Activated T-cell treated with anti-CD3 and anti-CD28 coated beads for 4 hours (primary cell): ENCODE data around the gene FRS3.
A peak's percentile ranks its signal among the peaks of the same experiment; 100 is the strongest.

ENCODE experiments used
- DNase-seq: peaks from one replicate; pipeline ENCODE4 v3.0.0-alpha.2; 2020

Gene FRS3

DNA sequence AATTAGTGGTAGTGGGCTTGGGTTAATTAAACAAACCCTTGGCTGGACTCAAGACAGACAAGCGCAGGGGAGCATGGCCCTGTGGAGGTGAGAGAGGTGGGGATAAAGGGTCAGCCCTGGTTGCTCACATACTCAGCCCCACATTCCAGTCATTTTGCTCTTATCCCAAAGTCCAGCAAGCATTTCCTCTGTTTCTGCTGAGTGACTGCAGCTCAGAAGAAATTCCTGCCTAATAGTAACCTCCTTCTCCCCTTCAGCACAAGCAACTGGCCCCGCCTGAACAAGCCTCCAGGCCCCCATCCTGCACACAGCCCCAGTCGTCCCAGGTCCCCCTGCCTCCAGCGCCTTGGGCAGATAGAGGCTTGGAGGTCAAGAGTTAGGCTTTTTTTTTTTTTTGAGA, 40.7 kb downstream of the FRS3 start:
- no peak for DNase-seq

DNA sequence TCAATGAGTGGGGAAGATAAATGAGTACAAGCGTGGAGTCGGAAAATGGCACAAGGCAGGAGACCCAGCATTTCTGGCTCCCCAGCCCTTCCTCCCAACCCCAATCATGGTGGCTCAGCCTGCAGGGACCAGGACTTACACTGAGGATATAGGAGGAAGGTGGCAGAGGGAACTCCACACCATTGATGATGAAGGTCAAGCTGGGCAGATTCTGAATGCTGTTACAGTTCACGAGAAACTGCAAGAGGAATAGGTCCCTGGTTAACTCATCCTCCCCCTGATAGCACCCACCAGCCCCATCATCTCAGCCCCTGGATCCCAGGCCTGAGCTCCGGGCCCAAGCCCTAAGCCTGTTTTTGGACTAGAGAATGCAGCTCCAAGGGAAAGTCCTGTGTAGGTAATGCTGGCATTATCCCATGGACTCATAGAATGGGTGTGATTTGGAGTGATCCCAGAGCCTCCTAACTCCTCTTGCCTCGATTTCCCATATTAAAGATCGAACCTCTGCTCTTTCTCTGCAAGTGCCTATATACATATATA, 42.0 kb downstream of the FRS3 start:
- no peak for DNase-seq

DNA sequence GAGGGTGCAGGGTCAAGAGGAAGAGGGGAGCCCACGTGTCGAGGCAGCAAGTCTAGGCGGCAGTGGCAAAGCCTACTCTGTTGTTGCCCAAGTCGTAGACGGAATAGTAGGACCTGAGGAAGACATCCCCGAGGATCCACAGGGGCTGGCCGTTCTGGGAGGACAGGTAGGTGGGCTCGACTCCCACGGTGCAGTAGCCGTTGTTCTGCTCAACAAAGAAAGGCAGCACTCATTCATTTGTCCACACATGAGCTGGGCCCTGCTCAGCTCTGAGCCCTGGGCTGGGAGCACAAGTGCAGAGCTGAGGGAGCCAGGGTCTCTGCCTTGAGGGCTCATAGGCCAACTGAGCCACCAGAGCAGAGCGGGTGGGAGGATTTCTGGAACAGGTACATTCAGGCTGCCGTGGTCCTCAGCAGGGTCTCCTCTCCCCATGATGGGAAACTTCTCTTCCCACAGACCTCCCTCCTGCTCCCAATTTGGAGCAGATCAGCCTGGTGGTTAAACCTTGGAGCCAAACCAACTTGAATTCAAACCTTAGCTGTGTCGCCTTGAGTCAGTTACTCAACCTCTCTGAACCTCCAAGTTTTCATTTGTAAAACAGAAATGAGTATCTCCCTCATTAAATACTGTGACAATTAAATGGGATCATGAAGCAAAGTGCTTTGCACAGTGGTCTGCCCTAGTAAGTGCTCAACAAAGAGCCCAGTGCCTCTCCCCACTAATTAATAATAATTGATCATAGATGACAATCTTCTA, 42.7 kb downstream of the FRS3 start:
- no peak for DNase-seq

DNA sequence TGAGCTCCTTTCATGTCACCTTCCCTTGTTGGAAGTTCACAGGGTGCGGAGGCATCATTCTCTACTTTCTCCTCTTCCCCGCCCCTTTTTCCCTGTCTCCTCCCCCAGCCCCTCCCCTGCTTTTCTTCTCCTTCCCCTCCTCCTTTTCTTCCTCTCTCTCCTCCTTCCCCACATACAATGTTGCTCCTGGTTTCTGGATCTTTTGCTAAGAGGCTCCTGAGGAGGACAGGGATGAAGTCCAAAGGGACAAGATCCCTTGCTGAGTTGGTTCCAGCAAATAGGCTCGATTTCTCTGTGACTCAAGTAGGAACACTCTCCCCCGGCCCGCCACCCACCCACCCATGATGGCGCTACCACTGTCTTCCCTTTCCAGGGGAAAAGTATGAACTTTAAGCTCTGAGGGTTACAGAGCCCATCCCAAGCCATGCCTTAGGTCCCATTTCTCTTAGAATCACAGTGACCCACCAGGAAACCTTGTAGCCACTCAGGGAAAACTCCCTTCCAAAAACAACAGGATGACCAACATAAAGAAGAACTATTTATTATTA, 43.4 kb downstream of the FRS3 start:
- no peak for DNase-seq

DNA sequence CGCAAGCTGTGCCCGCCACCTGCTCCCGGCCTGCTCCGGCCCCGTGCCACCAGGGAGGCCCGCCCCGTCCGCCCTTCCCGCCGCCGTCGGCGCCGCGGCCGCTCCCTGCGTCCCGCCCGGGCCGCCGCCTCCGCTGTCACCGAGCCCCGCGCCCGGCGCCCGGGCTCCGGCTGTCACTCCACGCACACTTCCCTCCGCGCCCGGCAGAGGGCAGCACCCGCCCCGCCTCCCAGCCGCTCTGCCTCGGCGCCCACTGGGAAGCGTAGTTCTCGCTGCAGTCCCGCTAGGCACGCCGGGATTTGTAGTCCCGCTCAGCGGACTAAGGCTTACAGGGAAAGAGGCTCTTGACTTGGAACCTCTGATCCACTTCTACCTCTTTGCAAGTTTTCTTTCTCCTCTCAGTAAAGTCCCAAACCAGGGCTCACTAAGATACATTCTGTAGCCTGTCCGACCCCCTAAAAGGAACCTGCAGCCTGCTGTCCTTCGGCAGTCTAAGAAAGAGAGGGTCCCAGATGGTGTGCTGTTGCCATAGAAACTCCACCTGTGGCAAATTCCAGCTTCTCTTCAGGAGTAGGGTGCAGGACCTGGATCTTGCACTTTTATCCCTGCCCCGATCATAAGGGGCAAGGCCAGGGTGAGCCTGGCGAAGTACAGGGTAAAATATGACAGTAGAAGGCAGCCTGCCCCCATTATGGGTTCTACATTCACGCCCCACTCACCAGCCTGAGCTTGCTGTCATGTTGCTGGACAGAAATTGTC, 44.1 kb downstream of the FRS3 start, which contains the start of gene TFEB:
Gene TFEB, minus strand, starts transcription at position 182 of the 759 bp plus-strand sequence. CDS start 44,395 bp downstream, outside the sequence.
- DNase-seq = peak; percentile 91

DNA sequence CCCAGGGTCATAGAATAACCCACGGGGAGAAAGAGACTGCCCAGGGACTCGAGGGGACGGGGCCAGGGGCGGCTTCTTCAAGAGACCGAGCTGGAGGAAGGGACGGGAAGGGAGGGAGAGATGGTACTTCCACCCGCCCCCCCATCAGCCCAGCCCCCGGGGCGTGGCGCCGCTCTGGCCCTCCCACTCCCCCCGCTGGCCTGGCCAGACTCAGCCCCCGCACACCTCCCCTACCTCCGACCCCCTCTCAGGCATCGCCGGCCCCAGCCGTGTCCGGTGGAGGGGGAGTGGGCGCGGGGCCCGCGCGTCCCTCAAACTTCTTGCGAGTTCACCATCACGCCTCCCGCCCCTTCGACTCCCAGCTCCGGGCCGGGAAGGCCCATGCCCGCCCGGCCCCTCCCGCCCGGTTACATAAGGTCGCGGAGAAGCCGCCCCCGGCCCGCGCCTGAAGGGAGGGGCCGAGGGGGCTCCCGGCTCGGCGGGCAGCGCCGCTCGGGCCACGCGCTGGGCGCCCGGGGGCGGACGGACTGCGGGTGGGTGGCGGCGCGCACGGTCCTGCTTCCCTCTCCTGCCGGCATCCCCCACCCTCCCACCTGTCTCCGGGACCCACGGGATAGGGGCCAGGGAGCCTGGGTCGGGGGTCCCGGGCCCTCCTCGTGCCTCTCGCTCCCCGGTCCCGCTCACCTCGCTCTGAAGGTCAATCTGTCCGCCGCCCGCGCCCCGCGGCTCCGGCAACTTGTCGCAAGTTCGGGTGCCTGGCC, 44.9 kb downstream of the FRS3 start:
- peak; percentile 52 for DNase-seq

DNA sequence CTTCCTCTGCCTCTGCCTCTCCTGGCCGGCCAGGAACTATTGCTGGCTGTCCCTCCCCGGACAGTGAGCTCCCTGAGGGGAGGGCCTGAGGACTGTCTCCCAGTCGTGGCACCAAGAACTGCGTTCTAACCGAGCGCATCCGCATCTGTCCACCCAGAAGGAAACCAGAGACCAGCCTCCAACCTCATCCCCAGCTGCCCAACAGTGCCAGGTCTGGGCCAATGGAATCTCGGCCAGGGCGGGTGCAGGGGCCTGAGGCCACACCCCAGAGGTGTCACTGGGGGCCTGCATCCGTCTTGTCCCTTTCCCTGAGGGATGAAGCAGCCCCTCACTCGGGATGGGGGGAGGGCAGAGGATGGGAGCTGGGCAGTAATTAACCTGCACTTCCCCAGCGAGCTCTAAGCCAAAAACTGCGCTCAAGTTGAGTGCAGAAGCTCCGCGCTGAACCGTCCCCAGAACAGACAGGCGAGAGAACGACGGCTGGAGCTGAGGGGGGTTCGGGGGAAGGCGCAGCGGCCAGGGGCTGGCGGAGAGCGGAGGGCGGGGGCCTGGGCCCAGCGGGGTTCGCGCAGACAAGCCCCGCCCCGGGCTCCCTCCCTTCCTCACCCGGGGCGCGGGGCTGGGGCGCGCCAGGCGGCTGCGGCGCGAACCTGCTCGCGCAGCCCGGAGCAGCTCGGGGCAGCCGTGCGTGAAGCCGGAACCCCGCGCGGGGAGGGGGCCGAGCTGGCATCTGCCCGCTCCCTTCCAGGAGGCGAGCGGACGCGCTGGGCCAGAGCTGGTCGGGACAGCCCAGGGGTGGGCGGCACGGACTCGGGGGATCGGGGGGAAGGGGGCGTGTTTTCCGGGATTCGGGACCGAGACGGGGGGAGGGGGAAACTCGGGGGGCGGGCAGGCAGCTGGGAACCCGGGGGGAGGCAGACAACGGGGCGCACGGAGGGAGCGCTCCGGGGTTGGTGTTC, 45.7 kb downstream of the FRS3 start:
- peak; percentile 40 for DNase-seq

DNA sequence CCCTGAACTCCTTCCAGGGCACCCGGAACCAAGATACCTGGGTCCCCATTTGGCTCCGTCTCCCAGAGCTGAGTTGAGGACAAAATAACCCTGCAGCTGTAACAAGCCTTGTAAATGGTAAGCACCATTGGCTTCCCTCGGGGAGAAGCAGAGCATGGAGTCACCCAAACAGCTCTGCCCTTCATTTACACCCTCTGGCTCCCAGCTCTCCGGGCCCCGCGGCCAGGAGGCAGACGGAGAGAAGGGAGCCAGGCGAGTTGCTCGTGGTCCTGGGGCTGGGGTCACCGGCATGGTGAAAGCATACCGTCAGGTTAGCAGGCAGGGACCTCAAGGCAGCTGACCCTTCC, 46.4 kb downstream of the FRS3 start:
- DNase-seq = no peak

DNA sequence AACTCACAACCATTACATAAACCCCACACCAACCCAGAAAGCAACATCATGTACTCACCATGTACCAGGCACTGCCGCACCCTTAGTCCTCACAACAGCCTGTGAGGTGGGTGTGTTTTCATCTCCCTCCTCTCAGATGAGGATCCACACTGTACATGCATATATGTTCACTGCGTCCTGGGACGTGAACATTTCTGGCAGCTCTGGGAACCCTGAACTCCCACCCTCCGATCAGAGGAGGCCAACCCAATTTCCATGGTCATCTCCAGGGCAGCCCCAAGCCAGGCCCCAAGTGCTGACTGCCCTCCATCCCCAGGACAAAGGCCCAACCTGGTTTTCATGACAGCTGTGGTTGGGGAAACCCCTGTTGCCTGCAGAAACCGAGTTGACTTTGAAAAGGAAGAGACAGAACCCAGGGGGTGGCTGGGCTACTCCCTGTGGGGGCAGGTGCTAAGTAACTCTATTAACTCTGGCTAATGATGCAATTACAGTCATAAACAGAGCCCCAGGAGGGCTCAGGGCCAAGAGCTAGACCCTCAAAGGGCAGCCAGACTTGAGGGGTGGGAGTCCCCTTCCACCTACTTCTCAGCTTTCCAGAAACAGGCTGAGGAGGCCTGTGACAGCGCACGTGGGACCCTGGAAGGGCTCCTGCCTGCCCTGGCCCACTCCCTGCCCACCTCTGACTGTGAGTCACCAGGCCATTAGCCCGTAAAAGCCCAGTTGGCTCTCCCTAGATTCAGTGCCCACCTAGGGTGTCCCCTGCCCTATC, 46.9 kb downstream of the FRS3 start:
- peak; percentile 49 for DNase-seq

DNA sequence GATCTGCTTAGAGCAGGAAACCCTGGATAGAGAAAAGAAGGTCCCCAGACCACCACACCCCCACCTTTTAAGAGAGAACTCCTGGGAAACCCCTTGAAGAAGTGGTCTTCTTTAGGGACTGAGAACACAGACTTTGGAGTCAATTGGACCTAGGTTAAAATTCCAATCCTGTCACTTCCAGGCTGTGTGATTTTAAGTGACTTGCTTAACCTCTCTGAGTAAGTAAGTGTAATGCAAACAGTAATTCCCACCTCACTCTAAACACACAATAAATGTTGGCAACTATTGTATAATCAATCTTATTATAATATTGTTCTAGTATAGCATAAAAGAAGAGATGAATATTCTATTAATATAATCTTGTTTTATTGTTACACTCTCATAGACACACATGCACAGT, 47.6 kb downstream of the FRS3 start:
- no peak for DNase-seq

DNA sequence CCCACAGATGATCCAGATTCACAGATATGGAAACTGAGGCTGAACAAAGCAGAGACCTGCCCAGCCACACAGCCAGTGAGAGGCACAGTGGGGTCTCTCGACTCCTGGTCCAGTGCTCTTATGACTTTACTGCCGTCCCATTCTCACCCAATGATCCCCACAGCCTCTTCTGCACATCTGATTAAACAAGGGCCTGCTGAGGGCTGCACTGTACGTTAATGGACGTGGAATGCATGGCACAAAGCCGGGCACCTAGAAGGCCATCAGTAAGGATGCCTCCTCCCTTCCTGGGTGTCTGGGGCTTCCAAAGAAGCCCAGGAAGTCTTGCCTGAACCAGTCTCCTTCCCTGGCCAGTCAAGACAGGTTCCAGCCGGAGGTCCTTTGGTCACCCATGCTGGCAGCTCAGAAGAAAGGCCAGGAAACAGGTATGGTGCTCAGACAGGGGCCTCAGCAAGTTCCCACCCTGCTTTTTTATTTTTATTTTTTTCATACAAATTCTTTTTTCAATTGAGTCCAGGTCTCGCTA, 48.1 kb downstream of the FRS3 start:
- no peak for DNase-seq

DNA sequence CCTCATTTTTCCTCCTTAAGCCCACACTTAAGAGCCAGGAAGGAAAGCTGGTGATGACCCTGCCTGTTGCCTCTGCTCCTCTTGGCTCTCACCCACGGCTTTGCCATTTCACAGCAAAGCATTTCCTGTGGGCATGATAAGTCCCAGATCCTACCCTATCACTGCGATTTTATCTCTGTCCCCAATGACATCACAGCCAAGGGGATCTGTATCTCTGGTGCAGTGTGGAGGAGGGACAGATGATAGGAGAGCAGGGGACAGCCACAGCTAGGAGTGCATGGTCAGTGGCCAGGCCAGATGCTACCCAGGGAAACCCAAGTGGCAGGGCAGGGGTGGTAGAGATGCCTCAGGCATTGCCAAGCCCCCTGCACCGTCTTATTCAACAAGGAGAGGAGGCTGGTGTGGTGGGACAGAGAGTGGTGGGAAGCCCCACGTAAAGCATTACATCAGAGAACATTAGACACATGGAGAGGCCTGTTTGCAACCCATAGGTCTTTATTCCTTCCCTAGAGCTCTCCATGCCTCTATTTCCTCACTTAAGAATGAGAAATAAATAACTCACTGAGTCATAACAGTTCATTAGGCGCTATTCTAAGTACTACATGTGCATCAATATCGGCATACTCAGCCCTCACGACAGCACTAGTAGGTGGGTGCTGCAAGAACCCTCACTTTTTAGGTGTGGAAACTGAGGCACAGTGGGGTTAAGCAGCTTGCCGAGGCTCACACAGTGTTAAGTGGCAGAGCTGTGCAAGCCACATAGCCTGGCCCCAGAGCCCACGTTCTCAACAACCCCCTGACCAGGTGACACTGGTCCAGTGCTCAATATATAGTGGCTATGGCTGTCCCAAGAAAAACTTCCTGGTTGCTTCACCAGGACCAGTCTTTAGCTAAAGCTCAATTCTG, 48.9 kb downstream of the FRS3 start:
- no peak for DNase-seq

DNA sequence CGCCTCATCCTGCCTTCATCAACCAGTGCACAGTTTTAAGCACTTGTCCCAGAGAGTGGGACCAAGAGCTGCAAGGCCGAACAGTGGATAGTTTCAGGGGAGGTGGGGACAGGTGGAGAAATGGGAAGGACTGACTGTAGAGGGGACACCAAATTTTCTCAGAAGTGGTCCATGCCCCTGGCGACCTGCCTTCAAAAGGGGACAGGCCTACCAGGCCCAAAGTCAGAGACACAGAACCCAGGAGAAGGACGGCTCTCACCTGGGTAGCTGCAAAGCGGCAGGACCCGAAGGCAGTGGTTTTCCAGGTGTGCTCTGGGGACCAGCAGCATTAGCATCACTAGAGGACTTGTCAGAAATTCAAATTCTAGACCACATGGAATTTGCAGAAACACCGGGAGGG, 50.1 kb downstream of the FRS3 start:
- DNase-seq = no peak

DNA sequence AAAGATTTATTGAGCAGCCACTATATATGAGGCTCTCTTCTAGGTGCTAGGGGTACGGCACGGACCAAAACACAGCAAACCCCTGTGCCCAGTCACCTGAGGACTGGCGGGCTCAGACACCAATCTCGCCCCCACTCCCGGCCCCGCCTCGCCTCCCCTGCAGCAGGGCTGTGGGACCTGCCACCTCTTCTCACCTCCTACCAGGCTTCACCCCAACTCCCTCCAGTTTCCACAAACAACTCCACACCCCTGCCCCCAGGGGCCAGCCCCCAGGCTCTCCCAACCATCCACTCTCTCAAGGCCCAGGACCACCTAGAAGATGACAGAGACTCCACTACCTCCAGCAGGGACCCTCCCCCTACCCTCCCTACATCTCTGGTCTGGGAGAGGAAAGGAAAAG, 50.7 kb downstream of the FRS3 start:
- DNase-seq = no peak

DNA sequence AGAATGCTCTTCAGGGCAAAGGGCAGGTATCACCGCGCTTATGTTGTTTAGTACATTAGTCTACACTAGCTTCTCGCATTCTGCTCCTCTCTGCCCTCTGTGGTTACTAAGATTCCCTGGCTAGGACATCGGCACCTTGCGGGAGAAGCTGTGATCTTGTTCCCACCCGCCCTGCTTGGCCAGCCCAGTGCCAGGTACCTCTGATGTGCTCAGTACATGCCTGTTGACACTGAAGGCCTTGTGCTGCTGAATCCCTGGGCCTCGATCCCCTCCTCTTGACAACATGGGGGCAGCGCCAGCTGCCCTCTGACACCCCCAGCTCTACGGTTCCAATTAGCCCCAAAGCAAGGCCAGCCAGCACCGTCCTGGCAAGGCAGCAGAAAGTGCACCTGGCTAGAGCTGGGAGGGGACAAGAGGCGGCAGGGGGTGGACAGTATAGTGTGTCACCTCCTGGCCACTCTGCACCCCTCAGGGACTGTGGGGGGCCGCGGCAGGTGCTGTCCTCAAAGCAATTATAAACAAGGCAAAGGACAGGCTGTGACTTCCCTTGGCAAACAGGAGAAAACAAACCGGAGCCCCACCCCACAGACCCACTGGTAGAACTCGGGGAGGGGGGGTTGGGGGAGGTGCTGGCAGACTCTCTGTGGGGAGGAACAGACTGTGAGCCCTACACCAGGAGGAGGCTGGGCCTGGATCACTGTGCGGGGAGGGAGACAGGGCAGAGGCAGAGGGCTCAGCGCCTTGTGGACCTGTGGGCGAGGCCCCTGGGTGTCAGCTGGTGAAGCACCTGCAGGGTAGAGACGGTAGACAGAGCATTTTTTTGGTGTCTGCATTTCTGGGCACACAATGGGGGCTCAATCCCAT, 51.4 kb downstream of the FRS3 start:
- no peak for DNase-seq

DNA sequence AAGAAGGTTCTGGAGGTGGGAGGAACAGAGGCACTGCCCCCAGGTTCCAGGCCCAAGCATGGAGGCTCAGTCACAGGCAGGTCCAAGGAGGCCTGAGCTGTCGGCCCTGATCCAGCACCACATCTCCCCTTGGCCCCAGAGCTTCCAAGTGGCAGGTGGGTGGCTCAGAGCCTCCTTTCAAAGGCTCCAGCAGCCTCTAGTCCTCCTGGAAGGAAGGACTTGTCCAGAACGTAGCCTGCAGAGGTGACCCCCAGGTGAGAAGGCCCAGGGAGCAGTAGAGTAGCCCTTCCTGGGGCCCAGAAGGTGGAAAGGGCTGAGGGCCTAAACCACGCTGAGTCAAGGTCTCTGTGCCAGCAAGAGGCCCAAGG, 52.0 kb downstream of the FRS3 start:
- DNase-seq = no peak

DNA sequence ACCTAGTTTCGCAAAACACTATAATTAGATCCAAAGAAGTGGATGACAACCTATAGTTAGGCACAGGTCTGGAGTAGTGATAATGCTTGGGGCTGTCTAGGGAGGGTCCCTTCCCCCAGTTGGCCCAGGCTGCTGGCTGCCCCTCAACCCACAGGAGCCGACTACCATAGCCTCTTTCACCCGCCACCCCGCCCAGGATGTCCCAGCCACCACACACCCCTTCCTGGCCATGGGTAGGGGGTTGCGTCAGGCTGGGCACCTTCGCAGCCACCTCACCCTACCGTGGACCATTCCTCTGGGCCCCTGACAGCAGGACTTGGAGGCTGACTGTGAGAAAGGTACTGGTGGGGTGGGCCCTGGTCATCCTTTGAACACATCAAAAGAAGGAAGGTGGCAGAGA, 52.8 kb downstream of the FRS3 start:
- DNase-seq = no peak

DNA sequence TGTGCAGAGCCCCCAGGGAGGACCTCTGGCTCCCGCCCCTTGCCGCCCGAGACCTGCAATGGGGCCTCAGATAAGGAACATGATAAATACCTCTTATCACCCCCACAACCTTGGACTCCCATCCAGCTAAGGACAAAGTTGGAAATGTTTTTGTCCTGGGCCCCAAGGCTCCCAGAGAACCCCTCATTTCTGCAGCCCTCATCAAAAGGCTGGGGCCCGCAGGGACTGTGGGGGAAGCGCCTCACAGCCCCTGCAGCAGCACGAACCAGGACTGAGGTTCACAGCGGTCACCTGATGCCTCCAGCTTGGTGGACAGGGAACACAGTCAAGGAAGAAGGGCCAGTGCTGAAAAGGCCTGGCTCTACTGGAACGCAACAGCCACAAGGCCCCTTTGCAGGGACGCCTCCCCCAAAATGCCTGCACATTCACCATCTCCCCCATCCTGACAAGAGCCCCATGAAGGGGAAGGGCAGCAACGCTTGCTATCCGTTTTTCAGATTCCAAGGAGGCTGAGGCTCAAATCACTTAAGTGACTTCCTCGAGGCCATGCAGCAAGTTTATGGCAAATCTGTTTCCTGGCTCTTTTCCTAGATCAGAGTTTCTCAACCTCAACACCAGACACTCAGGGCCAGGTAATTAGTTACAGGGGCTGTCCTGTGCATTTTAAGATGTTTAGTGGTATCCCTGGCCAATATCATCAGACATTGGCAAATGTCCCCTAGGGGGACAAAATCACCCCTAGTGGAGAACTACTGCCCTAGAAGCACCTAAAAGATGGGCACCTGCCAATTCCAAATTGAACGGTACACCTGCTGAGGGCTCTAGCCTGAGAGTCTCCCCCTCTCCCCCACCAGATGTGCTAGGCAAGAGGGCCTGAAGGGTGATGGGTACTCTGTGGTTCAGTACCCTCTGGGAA, 54.9 kb downstream of the FRS3 start:
- no peak for DNase-seq
